ENCODE results near the gene DHRS1.

DHRS1 gene

DNA sequence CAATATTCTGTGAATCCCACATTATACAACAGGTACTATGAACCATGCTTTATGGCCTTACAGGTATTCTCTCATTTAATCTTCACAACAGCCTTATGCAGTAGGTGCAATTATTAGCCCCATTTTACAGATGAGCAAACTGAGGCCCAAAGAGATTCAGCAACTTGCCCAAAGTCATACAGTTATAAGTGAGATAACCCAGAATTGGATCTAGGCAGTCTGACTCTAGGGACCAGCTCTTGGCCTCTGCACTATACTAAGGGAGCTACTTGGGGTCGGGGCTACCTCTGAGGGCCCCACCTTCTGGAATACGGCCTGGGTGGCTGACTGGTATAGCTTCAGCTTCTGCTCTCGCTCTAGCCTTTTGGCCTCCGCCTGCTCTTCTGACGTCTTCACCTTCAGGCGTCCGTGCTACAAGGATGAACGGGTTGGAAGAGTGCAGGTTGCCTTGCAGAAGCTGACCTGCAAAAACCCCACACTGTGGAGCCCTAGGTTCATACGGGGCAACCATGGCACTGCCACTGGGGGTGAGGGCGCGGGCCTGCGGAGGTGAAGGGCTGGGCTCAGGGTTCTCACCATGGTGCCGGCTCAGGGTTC is 28.9 kb downstream of the DHRS1 start:
- peak overlapping the region; percentile 74 for H3K4me3 ChIP-seq (ENCODE audit: low read length)
- no peak for DNase-seq (ENCODE audit: low read depth, low spot score)

DNA sequence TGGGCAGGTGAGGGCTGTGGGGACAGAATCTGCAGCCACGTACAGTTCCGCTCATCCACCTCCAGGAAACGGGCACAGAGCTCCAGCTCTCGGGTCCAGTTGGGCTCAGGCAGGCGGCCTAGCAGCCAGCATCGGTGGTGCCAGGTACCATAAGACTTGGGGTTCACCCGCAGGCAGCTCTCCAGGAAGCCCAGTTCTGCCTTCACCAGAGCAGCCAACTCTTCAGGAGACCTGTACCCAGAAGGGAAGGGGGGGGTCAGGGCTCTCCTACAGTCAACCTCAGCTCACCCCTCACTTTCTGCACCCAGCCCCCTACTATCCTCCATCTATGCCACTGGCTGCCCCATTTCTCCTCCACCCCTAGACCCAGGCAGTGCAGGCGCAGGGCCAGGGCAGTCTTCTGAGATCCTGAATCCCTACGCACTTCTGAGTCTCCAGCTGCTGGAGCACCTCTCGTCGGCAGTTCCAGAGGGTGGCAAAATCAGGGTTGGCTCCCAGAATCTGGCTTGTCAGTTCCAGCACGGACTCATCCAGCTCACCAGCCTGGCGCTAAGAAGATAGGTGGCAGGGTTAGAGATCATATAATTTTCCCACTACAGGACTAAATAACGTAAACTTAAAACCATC is 29.6 kb downstream of the DHRS1 start:
- no peak overlapping the region for H3K4me3 ChIP-seq (ENCODE audit: low read length)

DNA sequence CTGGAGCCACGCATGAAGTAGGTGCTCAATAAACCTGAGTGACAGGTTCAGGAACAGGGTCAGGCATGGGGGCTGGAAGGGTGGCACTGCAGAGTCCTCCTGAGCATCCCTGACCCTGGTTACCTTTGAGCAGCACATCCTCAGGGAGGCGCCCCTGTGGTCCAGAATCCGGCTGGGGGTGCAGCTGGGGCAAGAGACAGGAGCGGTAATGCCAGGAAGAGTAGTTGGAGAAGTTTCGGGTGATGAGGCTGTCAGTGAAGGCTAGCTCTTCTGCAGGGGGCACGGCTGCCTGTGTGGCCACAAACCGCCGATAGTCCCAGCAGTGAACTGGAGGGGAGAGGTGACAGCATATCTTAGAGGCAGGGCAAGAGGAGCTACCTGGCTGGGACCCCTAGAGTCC is 30.2 kb downstream of the DHRS1 start:
- H3K4me3 ChIP-seq (ENCODE audit: low read length) = no peak overlapping the region
- DNase-seq (ENCODE audit: low read depth, low spot score) = no peak

More for the DNA sequence above, 29.6 kb downstream of the DHRS1 start:
- no peak for DNase-seq (ENCODE audit: low read depth, low spot score)

DNA sequence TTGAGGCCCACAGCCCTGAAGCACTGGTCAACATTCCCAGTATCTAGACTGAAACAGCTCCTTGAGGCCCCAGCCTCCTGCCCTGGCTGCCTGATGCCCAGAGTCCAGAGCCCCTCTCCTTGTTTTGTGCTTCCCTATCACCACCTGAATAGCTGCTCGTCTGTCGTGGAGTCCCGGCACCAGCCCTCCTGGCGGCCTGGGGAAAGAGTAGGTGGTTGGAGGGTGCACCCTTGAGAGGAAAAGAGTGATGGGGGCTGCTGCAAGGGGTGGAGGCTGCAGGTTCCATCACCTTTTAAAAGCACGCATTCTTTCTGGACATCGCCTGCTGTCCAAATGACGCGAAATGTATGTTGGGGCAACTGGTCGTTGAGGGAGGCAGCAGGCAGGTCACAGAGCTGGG is 31.4 kb downstream of the DHRS1 start:
- no peak overlapping the region for H3K4me3 ChIP-seq (ENCODE audit: low read length)
- no peak for DNase-seq (ENCODE audit: low read depth, low spot score)

DNA sequence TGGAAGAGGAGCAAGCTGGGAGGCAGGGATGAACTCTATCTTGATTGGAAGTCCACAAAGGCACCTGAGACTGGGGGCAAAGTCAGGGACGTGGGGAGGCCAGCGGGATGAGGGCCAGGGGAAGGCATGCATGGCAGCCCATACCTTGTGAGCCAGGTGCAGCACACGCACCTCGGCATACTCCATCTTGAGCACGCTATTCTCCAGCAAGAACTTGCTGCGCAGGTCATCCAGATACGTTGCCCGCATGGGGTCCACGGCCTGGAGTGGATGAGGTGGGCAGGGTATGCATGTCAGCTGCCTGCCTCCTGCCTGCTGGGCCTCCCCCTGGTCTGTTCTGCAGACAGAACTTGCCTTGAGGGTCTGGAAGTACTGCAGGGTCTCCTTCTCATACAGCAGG is 32.1 kb downstream of the DHRS1 start:
- H3K4me3 ChIP-seq (ENCODE audit: low read length) = no peak overlapping the region
- DNase-seq (ENCODE audit: low read depth, low spot score) = no peak

DNA sequence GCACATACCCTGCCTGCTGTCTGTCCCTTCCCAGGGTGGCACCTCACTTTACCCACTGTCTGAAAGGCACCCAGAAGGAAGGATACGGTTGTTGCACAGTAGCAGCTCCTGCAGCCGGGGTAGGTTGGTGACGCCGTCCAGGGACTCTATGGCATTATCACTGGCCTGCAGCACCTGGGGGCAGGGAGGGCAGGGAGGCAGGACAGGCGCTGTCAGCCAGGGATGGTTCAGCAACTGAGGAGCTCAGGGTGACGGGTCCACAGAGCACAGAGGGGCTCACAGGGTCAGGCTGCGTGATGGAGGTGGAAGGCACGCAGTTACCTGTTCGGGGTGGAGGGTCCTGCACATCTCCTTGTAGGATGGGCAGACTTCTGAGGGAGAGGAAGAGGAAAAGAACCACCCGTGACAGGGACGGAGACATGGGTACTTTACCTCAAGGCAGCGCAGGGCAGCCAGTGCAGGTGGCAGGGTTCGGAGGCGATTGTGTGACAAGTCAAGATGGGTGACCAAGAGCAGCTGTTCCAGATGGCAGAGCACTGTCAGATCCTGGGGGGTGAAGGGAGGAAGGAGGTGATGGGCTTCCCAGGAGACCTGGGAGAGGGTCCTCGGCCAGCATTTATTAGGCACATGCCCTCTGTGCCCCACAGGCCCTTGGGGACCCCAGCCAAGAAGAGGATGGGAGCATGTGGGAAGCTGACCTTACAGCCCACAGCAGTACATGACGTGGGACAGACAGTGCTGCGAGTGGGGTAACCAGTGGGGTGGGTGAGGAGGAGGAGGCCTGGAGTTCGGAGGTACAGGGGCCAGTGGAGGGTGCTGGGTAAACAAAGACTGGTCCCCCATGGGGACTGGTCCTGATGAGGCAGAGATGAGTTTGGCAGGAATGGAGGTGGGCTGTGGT is 33.0 kb downstream of the DHRS1 start:
- H3K4me3 ChIP-seq (ENCODE audit: low read length) = no peak overlapping the region
- no peak for DNase-seq (ENCODE audit: low read depth, low spot score)

DNA sequence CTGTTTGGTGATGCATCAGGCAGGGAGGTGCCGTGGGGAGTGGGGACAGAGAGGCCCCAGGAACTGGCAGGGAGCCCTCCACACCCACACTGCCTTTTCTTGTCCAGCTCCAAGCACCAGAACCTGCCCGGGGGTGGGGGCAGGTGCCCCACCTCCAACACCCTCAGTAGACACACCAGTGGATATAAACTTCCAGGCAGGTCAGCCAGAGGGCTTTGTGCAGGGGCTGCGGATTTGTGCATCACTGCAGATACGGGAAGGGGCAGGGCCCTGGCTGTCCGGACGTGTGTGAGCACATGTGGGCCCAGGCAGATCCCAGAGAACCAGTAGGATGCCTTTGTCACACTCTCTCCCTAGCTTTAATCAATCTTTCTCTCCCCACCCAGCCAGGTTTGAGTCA is 35.3 kb downstream of the DHRS1 start:
- H3K4me3 ChIP-seq (ENCODE audit: low read length) = no peak overlapping the region
- no peak for DNase-seq (ENCODE audit: low read depth, low spot score)

DNA sequence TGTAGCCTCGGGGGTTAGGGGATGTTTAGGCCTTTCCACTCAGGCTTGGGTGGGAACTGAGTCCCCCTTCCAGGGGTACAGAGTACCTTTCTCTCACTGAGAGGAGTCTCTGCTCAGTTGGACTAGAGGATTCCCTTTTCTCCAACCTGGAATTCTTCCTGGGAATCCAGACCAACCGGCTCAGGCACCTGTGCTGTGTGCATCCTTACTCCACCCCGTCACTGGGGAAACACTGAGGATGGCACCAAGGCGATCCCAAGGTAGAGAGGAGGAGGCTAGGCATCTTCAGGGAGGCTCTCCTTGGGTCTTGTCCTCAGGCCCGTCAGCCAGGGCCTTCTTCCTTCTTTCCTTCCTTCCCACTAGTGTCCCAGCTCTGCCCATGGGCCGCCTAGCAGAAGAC is 35.7 kb downstream of the DHRS1 start:
- DNase-seq (ENCODE audit: low read depth, low spot score) = no peak
- no peak overlapping the region for H3K4me3 ChIP-seq (ENCODE audit: low read length)

DNA sequence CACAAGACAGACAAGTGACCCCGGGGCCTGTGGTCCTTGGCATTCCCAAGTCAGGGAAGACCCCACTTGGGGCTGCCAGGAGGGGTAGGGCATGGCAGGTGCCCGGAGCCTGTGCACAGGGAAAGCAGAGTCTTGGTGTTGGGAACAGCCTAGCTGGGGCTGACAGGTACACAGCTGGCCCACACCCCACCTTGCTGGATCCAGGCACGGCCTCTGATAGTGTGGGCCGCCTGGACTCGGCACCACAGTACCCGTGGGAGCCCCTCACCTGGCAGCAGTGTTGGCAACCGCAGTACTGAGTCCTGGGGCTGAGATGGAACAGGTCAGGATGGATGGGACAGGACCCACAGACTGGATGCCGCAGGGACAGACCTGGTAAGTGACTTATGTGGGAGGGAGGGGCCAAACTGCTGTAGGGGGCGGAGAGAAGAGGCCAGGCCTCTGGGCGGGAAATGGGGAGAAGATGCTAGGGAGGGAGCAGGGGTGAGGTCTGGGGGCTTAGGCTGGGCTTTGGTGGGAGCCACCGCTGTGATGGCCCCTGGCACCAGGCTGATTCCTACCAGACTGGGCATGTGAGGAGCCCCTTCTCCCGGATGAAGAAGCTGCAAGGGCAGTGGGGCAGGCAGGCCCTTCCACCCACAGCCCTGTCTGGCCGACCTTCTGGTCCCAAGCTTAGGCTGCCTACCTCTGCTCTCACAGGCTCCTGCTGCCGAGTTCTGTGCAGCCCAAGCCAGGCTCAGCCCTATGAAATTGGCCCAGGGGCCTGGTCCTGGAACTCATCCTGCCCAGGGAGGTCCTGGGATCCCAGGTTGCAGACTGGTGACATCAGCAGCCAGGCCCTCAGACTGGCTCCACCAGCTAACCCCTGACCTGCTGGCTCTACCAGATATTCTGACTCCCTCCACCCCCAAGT is 36.5 kb downstream of the DHRS1 start, which contains the start of gene TGM1:
Gene TGM1 (minus strand): TSS at position 357 of the 913 bp plus-strand sequence. CDS start 825 bp downstream, outside the sequence.
- no peak for DNase-seq (ENCODE audit: low read depth, low spot score)

DNA sequence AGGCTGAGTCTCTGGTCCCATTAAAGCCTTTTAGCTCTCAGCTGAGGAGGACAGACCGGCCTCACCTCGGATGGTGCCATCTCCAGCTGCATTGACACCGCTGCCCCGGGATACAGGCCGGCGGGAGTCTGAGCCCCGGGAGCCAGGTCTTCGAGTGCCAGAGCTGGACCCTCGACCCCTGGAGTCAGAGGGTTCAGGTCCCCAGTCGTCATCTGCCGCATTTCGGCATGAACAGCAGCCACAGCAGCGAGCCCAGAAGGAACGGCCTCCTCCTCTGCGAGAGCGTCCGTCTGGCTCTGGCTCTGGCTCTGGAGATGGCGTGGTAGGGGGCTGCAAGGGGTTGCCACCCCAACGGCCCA is 37.6 kb downstream of the DHRS1 start:
- no peak overlapping the region for H3K4me3 ChIP-seq (ENCODE audit: low read length)

More for the DNA sequence above, 36.5 kb downstream of the DHRS1 start, which contains the start of gene TGM1:
- no peak within 1 kb of the TSS for H3K4me3 ChIP-seq (ENCODE audit: low read length)

DNA sequence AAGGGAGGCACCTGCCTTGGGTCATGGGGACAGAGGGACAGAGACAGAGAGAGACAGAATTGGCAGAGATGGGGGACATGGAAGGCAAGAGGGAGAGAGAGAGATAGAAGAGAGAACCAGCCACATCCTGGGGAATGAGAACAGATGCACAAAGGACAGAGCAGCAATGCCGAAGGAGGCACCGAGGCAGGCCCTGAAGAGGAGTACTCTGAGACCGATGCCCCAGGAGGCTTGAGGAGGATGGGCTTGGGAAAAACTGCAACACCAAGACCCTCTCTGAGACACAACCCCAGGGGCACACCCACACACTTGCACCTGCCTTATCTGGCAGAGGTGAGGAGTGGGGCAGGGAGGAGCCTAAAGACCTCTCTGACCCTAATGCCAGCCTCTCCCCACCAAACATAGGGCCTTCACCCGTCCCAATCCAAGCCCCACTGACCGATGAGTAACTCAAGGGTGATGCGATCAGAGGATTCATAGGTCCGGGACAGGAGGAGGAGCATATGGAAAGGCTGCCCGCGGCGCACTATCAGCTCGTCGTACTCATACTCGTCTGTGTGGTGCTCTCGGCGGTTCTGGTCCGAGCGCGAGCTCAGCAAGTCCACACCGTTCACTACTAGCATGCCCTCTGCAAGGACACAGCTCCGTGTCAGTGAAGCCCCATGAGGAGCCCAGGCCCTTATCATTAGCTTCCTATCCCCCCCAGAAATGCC is 38.2 kb downstream of the DHRS1 start:
- DNase-seq (ENCODE audit: low read depth, low spot score) = no peak
- no peak overlapping the region for H3K4me3 ChIP-seq (ENCODE audit: low read length)

More for the DNA sequence above, 37.6 kb downstream of the DHRS1 start:
- no peak for DNase-seq (ENCODE audit: low read depth, low spot score)

DNA sequence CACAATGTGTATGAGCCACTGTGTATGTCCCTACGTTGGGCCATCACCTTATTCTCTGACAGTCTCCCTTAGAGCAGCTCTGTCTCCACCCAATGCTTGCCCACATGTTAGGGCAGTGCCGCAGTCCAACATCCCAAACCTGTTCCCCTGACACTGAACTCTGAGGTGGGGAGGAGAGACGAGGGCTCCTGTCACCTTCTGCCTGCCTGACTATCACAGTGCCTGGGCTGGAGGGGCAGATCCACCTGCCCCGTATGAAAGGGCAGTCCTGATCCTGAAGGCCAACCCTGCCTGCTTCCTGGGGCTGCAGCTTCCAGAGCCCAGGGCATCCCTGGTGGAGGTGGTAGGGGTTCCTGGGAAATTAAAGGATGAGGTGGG is 38.8 kb downstream of the DHRS1 start:
- no peak overlapping the region for H3K4me3 ChIP-seq (ENCODE audit: low read length)
- DNase-seq (ENCODE audit: low read depth, low spot score) = no peak

DNA sequence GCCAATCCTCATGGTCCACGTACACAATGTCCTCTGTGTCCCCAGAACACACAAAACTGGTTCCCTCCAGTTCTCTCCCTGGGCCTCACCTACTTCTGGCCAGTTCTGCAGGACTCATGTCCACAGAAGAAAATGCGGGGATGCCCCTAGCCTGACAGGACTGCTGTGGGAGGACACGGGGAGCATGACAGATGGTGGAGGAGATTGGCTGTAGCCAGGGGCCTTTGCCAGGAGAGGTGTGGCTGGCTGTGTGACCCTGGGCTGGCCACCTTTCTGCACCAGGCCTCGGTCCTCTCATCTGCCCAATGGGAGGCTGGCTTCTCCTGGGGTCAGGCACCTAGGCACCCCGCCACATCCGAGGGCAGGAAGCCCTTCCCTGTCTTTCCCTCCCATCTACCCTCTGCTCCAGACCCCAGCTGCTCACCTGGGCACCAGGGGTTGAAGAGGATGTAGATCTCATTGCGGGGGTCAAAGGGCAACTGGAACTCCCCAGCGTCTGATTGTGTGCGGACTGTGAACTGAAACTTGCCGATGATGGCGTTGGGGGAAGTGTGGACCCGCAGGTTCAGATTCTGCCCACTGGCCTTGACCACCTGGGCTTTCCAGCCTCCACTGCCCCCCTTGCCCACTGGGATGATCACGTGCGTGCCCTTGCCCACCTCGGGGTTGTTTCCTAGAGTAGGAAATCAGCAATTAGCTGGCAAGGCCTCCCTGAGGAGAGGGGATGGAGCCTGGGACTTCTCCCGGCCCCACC is 39.4 kb downstream of the DHRS1 start:
- no peak for DNase-seq (ENCODE audit: low read depth, low spot score)
- H3K4me3 ChIP-seq (ENCODE audit: low read length) = no peak overlapping the region

DNA sequence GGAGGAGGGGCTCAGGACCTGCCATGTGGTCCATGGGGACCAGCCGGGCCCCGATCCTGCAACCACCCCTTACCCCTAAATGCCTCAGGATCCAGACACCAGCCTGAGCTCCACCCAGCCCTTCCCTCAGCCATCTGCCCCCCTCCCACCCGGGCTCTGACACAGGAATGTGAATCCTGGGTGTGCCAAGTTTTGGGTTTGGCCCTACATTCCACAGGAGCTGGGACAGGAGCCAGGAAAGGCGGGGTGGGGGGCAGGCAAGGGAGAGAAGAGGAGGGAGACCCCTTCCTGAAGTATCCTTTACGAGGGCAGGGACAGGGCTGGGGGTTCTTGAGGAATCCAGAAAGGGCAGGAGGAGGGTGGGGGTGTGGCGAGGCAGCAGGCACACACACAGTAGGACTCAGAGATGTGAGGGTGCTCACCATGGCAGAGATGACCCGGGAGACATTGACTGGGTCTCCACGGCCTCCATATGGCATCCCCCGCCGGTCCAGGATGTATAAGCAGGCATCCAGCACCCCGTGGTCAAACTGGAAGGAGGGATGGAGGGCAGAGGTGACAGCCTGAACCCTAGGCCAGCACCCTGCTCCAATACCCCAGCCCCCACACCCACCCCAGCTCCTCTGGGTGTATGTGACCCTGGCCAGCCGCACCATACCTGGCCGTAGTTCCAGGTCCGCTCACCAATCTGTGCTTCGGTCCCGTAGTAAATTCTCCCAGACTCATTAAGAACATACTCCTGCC is 40.1 kb downstream of the DHRS1 start:
- DNase-seq (ENCODE audit: low read depth, low spot score) = no peak

DNA sequence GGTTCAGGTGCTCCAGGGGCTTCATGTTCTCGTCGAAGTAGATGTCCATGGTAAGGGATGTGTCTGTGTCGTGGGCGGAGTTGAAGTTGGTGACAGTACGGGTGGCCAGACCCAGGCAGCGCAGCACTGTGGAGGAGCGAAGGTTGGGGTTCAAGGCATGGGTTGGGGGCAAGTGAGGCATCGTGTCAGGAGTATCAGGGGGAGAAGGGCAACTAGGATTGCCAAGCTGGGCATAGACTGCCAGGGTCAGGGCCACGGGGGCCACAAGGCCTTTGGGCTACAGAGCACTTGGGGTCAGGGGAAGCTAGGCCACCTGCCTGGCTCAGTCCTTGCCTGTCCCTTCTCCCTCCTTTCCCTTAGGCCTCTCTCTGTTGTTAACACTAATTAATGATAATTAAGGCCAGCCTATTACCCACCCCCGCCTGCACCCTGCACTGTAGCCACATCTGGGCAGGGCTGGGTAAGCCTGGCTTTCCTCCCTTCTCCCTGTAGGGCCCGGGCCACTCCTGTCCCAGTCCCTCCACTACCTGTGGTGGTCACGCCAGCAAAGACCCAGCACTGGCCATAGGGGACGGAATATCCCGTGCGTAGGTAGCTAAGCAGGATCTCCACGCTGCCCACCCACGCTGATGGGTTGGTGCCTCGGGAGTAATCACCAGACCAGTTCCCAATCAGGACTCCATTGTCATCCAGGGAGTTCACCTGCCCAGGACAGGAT is 40.9 kb downstream of the DHRS1 start:
- no peak for DNase-seq (ENCODE audit: low read depth, low spot score)
- H3K4me3 ChIP-seq (ENCODE audit: low read length) = no peak overlapping the region

More for the DNA sequence above, 40.1 kb downstream of the DHRS1 start:
- H3K4me3 ChIP-seq (ENCODE audit: low read length) = no peak overlapping the region

DNA sequence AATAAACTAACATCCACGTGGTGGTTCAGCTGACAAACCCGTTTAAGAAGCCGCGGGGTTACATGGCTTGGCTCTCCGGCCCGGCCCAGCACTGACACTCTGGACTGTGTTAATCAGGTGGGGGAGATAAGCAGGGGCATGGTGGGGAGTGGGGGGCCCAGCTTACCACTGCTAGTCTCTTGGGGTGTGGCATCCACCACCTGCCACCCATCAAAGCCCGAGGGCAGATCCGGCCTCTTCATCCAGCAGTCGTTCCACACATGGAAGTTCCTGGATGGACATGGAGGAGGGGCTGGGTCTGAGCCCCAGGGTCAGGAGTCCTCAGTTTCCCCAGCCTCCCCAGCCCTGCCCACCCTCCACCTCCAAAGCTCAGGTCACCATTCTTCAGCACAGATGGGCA is 41.5 kb downstream of the DHRS1 start:
- H3K4me3 ChIP-seq (ENCODE audit: low read length) = no peak overlapping the region
- no peak for DNase-seq (ENCODE audit: low read depth, low spot score)

DNA sequence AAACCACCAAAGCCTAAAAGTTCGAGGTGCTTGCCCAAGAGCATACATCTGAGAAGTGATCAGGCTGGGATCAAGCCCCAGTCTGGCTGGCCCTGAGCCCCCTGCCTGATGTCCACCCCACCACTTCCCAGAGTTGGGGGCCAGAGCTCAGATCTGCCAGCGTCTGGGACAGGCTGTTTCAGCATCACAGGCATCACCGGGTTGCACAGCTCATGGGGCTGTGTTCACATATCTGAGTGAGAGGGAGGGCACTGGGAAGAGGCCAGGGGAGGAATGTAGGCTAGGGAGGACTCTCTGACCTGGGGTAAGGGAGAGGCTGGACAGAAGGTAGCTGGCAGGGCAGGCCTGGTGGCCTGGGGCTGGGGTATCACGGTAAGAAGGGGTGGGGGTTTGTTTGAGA is 42.6 kb downstream of the DHRS1 start:
- H3K4me3 ChIP-seq (ENCODE audit: low read length) = no peak overlapping the region
- no peak for DNase-seq (ENCODE audit: low read depth, low spot score)

Data from Jurkat, Clone E6-1 (cell line).